Keratinocyte (primary cell): ENCODE data around the gene ERFL. TPM values are rescaled to one million over a fixed set of nuclear protein-coding genes. Genes with fewer than 3 reads are reported as not detected.

ENCODE experiments used
- DNase-seq: peaks from one replicate; pipeline ENCODE4 v3.0.0-alpha.2; 2011; ENCODE audit warnings: low read depth, missing footprints, low spot score
- FAIRE-seq: peaks from 2 replicates; lab custom pipeline; 2011; peaks lifted over from hg19 to GRCh38; lab: Jason Lieb, UNC
- H2AFZ ChIP-seq: 2 replicates; pipeline ENCODE4 v1.6.0; 2012; ENCODE audit warnings: low read length, control low read depth, inconsistent platforms; ENCODE audit not compliant: control insufficient read depth
- H3K27ac ChIP-seq: 2 replicates; pipeline ENCODE4 v1.5.1; 2011; ENCODE audit warnings: low read length; ENCODE audit not compliant: control insufficient read depth, insufficient read depth
- H3K27me3 ChIP-seq: 3 replicates; pipeline ENCODE4 v1.6.0; 2011; ENCODE audit warnings: low read length; ENCODE audit not compliant: control insufficient read depth, insufficient read depth; ENCODE audit errors: extremely low read depth
- H3K36me3 ChIP-seq, 2 experiments: 2 replicates in 1 of 2; 3 replicates in 1 of 2; pipeline ENCODE4 v1.5.1; 2011; ENCODE audit warnings: low read length in 2 of 2, mild to moderate bottlenecking in 1 of 2; ENCODE audit not compliant: control insufficient read depth in 2 of 2, insufficient read depth in 2 of 2; ENCODE audit errors: extremely low read depth in 1 of 2
- H3K4me1 ChIP-seq: 3 replicates; pipeline ENCODE4 v1.5.1; 2011; ENCODE audit warnings: low read length; ENCODE audit not compliant: control insufficient read depth, insufficient read depth; ENCODE audit errors: extremely low read depth
- H3K4me2 ChIP-seq: 3 replicates; pipeline ENCODE4 v1.6.0; 2011; ENCODE audit warnings: low read depth, low read length; ENCODE audit not compliant: control insufficient read depth, insufficient read depth; ENCODE audit errors: extremely low read depth
- H3K4me3 ChIP-seq, 3 experiments: fragments of 200-600 bp in 1 of 3; sonication (generic) in 1 of 3; 2 replicates in 2 of 3; 3 replicates in 1 of 3; pipeline ENCODE4 v1.5.1; 2011 to 2016; ENCODE audit warnings: low read length in 3 of 3, mild to moderate bottlenecking in 3 of 3, control low read depth in 2 of 3, inconsistent platforms in 1 of 3, low read depth in 1 of 3, mixed read lengths in 1 of 3, mixed run types in 1 of 3, moderate library complexity in 1 of 3; ENCODE audit not compliant: control insufficient read depth in 2 of 3, insufficient read depth in 2 of 3; ENCODE audit errors: extremely low read depth in 1 of 3
- H3K79me2 ChIP-seq: 2 replicates; pipeline ENCODE4 v1.6.0; 2012; ENCODE audit warnings: low read length; ENCODE audit not compliant: control insufficient read depth, insufficient read depth
- H3K9ac ChIP-seq: 3 replicates; pipeline ENCODE4 v1.6.0; 2011; ENCODE audit warnings: low read length; ENCODE audit not compliant: control insufficient read depth, insufficient read depth; ENCODE audit errors: extremely low read depth
- H3K9me1 ChIP-seq: 3 replicates; pipeline ENCODE4 v1.6.0; 2011; ENCODE audit warnings: low read length; ENCODE audit not compliant: control insufficient read depth, insufficient read depth; ENCODE audit errors: extremely low read depth
- H3K9me3 ChIP-seq: 2 replicates; pipeline ENCODE4 v1.5.1; 2012; ENCODE audit warnings: low read depth, low read length; ENCODE audit not compliant: control insufficient read depth
- H4K20me1 ChIP-seq: 3 replicates; pipeline ENCODE4 v1.6.0; 2011; ENCODE audit warnings: low read length; ENCODE audit not compliant: control insufficient read depth, insufficient read depth; ENCODE audit errors: extremely low read depth
- EZH2 ChIP-seq: IDR thresholded peaks from one replicate; pipeline ENCODE4 v1.6.1; 2012; ENCODE audit warnings: inconsistent platforms, mild to moderate bottlenecking, low read length, moderate library complexity
- dilution Hi-C: fragments of 300-500 bp; cut with MboI; formaldehyde crosslinking; loops from one replicate; pipeline ENCODE4 v1.7.0; 2020; ENCODE audit warnings: low sequenced_read_pairs; ENCODE audit not compliant: extremely low pct_ligation_motif_present
- polyA plus RNA-seq, 5 experiments: library from polyadenylated mRNA; depleted of rRNA in 3 of 5; stranded (reverse) in 3 of 5; stranded (forward) in 1 of 5; unstranded in 1 of 5; fragments of >200 nt; gene quantifications; 1 replicate in 1 of 5; 2 replicates in 3 of 5; 3 replicates in 1 of 5; pipeline versions ENCODE4 v1.2.1 to v1.2.3, GENCODE V29; 2011 to 2012; ENCODE audit warnings: missing spikeins in 2 of 5, low read depth in 1 of 5, low replicate concordance in 1 of 5
- TF ChIP-seq, protein P1 (sequence below), 3 experiments: IDR thresholded peaks in 1 of 3; conservative IDR thresholded peaks in 1 of 3; optimal IDR thresholded peaks in 1 of 3; 2 replicates in 2 of 3; 3 replicates in 1 of 3; pipeline versions ENCODE3 to v1.5.1; 2011; ENCODE audit warnings: low read length in 3 of 3, mild to moderate bottlenecking in 3 of 3, moderate library complexity in 2 of 3, control low read depth in 1 of 3, inconsistent platforms in 1 of 3; ENCODE audit not compliant: insufficient read depth in 2 of 3; ENCODE audit errors: extremely low read depth in 1 of 3

ERFL gene
- polyA plus RNA-seq, 1 donor (not counting 4 experiments of a cell fraction or from before 2014, with no cell fraction given): not detected

DNA sequence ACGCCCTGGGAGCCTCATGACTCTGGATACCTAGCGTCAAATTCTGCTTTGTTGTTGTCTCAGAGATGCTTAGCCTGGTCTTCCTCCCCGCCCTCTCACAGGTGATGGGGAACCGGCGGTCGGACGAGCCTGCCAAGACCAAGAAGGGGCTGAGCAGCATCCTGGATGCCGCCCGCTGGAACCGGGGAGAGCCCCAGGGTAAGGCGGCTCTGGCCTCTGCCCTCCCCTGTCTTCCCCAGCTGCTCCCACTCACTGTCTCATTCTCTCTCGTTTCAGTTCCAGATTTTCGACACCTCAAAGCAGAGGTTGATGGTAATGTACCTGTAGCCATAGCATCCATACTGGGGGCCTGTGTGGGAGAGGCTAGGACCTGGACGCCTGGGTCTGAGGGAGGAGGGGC is 33.9 kb downstream of the ERFL start:
- TF ChIP-seq, protein P1, sequence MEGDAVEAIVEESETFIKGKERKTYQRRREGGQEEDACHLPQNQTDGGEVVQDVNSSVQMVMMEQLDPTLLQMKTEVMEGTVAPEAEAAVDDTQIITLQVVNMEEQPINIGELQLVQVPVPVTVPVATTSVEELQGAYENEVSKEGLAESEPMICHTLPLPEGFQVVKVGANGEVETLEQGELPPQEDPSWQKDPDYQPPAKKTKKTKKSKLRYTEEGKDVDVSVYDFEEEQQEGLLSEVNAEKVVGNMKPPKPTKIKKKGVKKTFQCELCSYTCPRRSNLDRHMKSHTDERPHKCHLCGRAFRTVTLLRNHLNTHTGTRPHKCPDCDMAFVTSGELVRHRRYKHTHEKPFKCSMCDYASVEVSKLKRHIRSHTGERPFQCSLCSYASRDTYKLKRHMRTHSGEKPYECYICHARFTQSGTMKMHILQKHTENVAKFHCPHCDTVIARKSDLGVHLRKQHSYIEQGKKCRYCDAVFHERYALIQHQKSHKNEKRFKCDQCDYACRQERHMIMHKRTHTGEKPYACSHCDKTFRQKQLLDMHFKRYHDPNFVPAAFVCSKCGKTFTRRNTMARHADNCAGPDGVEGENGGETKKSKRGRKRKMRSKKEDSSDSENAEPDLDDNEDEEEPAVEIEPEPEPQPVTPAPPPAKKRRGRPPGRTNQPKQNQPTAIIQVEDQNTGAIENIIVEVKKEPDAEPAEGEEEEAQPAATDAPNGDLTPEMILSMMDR (optimal IDR thresholded peaks at IDR 0.05 in 1 of 3, IDR thresholded peaks at IDR 0.05 in 1 of 3, conservative IDR thresholded peaks at IDR 0.05 in 1 of 3; ENCODE audit: extremely low read depth in 1 of 3, insufficient read depth in 2 of 3, low read length in 3 of 3): no peak
- no peak for TF ChIP-seq EZH2
- Histone ChIP-seq H3K9me1 (no peaks in the 10 kb centered on the region), H2AFZ (no peak overlapping the region), H4K20me1 (no peaks in the 10 kb centered on the region), H3K4me2 (no peak overlapping the region), H3K9me3 (no peaks in the 10 kb centered on the region), H3K9ac (no peak overlapping the region), H3K36me3 (peaks cover 34 to 49% of the 10 kb centered on the region in 2 experiments), H3K4me1 (no peaks in the 10 kb centered on the region), H3K4me3 (no peak overlapping the region), H3K27ac (no peak overlapping the region), H3K79me2 (peaks cover 14% of the 10 kb centered on the region), H3K27me3 (no peaks in the 10 kb centered on the region)
- DNase-seq (no peak), FAIRE-seq (no peak)
- dilution Hi-C loops: no loop called here

DNA sequence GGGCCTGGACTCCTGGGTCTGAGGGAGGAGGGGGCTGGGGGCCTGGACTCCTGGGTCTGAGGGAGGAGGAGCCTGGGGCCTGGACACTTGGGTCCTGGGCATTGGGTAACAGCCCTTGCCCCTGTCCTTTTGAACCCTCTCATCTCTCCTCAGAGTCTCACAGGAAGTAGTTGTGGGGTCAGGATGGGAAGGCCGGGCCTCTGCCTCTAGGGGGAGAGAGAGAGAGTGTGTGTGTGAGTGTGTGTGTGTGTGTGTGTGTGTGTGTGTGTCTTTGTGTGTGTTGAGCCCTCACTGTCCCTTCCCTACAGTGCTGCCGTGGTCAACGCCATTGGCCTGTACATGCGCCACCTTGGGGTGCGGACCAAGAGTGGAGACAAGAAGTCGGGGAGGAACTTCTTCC is 34.4 kb downstream of the ERFL start:
- H3K79me2 ChIP-seq: peaks cover 17% of the 10 kb centered on the region
- no peaks in the 10 kb centered on the region for H3K9me1 ChIP-seq
- H3K9ac ChIP-seq: no peak overlapping the region
- H3K4me2 ChIP-seq: no peak overlapping the region
- FAIRE-seq: no peak
- no peak overlapping the region for H3K4me3 ChIP-seq
- no peak for DNase-seq
- H3K9me3 ChIP-seq: no peaks in the 10 kb centered on the region
- no peaks in the 10 kb centered on the region for H3K4me1 ChIP-seq
- no peak overlapping the region for H2AFZ ChIP-seq
- no peaks in the 10 kb centered on the region for H4K20me1 ChIP-seq
- H3K36me3 ChIP-seq: peaks cover 35 to 51% of the 10 kb centered on the region in 2 experiments
- dilution Hi-C loops: no loop called here
- H3K27ac ChIP-seq: no peak overlapping the region
- no peak for TF ChIP-seq EZH2
- TF ChIP-seq, protein P1 (optimal IDR thresholded peaks at IDR 0.05 in 1 of 3, IDR thresholded peaks at IDR 0.05 in 1 of 3, conservative IDR thresholded peaks at IDR 0.05 in 1 of 3; ENCODE audit: extremely low read depth in 1 of 3, insufficient read depth in 2 of 3, low read length in 3 of 3): peak in 1 of 3 experiments; percentile 19
- H3K27me3 ChIP-seq: no peaks in the 10 kb centered on the region
